HG03571 (cell line): ENCODE data around the gene GRIN1.

Experiments
- ATAC-seq: cut with Tn5 transposase; IDR thresholded peaks from one replicate; pipeline ENCODE4 v1.9.1; 2021; ENCODE audit not compliant: unreplicated experiment

Gene GRIN1

DNA sequence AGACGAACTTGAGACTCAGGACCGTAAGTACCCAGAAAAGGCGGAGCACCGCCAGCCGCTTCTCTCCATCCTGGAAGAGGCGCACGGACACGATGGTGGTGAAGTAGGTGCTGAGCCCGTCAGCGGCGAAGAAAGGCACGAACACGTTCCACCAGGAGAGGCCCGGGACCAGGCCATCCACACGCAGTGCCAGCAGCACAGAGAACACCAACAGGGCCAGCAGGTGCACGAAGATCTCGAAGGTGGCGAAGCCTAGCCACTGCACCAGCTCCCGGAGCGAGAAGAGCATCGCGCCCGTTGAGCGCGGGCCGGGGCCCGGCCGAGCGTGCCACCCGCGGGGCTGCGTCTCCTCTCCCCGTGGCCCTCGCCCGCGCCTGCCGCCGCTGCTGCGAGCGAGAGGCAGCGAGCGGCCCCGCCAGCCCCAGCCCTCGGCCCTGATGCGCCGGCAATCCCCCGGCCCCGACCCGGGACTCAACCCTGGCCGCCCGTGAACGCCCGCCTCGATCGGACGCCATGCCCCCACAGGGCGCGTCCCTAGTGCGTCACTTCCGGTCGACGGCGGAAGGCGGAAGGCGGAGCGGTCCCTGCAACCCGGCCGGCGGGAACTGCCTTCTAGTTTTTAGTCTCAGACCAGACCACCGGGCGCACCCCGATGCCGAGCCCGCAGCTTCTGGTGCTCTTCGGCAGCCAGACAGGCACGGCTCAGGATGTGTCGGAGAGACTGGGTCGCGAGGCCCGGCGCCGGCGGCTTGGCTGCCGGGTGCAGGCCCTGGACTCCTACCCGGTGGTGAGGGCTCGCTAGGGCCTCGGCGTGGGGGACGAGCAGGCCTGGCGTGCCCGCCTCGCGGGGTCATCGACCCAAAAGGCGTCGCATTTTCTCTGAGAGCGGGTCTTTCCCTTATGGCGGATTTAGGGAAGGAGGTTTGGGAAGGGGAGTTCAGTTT, 66.4 kb downstream of the GRIN1 start, which contains the start of the genes NDOR1 and TMEM203:
NDOR1 (plus strand) TSS at position 575 of the 944 bp plus-strand sequence; CDS start at position 653, 78 bp downstream.
TMEM203 (minus strand) TSS at position 523 of the 944 bp plus-strand sequence; CDS start at position 289, 234 bp downstream.
- ATAC-seq: no peak

DNA sequence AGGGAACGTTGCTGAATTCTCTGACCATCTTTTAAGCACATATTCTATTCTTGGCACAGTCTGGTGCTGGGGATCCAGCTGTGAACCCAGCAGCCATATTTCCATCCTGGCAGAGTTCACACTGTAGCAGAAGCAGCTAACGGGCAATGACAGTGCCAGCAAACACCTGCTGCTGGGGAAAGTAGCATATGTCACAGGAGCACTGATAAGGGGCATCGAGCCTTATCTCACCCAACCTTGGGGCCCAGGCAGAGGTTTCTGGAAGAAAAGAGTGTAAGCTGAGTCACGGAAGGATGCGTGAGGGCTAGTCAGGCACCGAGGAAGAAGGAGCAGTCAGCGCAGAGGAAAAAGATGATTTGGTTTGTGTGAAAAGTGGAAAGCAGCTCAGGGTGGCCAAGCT, 67.6 kb downstream of the GRIN1 start:
- ATAC-seq: no peak

DNA sequence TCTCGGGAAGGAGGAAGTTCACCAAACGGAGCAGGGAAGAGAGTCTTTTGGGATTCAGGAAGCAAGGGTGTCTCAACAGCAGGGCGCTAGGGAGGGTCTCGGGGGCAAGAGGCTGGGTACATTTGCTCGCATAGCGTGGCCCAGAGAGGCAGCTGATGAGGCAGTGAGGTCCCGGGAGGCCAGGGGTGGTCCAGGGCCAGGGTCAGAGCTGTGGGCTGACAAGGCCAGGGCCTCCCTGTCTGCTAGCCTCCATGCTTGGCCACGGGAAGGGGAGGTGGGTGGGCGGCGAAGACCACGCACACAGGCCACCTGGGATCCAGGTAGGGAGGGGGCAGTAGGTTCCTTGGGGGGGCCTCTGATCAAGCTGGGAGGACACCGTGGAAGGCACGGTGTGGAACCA, 72.6 kb downstream of the GRIN1 start:
- ATAC-seq: no peak

GRCh38 chr9:137212520-137212919, 73.6 kb downstream of the GRIN1 start:
- ATAC-seq: no peak

GRCh38 chr9:137213160-137214060, 74.5 kb downstream of the GRIN1 start:
- ATAC-seq: no peak

- ATAC-seq: no peak
Measured at GRCh38 chr9:137214620-137215019, 75.7 kb downstream of the GRIN1 start.

- ATAC-seq: no peak
Measured at GRCh38 chr9:137215196-137215986, 76.4 kb downstream of the GRIN1 start.

GRCh38 chr9:137216188-137216965, 77.4 kb downstream of the GRIN1 start:
- ATAC-seq: no peak

- ATAC-seq: no peak
Measured at GRCh38 chr9:137217276-137218211, 78.6 kb downstream of the GRIN1 start.

DNA sequence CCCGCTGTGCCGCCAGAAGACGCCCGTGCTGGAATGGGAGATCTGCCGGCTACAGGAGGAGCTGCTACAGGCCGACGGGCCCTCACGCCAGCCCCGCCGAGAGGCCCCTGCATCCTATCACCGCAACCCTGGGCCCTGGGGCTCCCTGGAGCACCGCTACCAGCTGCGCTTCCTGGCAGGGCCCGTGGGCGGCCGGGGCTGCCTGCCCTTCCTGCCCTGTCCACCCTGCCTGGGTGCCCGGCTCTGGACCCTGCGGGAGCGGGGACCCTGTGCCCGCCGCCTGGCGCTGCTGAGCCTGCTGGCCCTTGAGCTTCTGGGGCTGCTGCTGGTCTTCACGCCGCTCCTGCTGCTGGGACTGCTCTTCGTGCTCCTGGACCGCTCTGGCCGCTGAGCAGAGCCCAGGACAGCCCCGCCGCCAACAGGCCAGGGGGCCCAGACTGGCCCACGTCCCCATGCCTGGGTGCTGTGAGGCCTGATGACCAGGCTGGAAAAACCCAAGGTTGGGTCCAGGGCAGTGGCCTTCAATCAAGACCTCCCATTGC, 79.3 kb downstream of the GRIN1 start:
- ATAC-seq: no peak
